Transverse colon (tissue), 3 donors: ENCODE results near the gene DCANP1.

Source experiments
- CTCF ChIP-seq, 5 experiments: fragments of 200-600 bp in 3 of 5; fragments of 450-650 bp in 2 of 5; sonication (generic) in 3 of 5; IDR thresholded peaks; 1 replicate in 2 of 5; 2 replicates in 3 of 5; pipeline ENCODE4 v1.5.1; 2016 to 2017; ENCODE audit warnings: antibody characterized with exemption in 5 of 5, inconsistent platforms in 3 of 5, mild to moderate bottlenecking in 2 of 5, moderate library complexity in 1 of 5
- POLR2A ChIP-seq: fragments of 450-650 bp; IDR thresholded peaks from one replicate; pipeline ENCODE4 v1.6.1; 2016; ENCODE audit warnings: antibody characterized with exemption, mild to moderate bottlenecking, moderate library complexity

DNA sequence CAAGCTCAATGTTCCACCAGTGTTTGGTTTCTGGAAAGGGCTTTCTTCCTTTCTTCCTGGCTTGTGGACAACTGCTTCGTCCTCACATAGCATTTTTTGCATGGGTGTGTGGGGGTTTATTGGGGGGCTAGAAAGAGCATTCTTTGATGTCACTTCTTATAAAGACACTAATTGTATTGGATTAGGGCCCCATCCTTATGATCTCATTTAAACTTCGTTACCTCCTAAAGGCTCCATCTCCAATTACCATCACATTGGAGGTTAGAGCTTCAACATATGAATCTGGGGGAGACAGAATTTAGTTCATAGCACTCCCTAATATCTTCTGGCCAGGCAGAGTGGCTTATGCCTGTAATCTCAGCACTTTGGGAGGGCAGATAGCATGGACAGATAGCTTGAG lies 42.1 kb downstream of the DCANP1 start:
- TF ChIP-seq CTCF (IDR thresholded peaks at IDR 0.05) (no peak), POLR2A (no peak)
